ENCODE data around the gene LIN52.

Gene LIN52

DNA sequence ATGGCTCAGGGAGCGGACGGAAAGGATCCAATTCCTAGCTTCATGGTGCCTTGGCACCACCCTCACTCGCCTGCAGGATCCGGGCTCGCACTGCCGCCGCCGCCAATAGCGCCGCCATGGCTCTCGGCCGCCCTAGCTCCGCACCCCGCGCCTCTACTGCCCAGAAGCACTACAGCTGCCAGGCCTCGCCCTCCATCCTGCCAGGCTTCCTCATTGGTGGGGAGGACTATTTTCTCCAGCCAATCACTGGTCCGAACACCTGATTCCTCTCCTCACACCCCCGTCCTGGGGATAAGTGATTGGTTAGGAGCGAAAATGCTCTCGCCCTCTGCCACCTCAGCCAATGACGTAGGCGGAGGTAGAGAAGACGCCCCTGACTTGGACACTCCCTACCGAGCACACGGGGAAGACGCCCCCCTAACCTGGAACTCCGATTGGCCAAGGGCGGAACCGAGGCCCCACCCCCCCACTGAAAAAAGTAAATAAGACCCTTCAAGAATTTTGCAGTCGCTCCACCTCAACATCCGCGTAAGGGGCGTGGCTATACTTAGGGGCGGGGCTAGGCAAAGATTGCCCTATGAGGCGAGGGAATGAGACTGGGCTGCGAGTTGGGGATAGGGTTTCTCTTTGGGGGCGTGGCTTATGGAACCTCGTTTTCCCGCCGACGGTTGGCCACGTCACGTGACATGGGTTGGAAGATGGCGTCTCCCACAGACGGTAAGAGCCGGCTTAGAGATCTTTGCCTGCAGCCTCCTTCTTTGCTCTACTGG is at the start of gene LIN52, which contains the start of gene ALDH6A1:
LIN52 (plus strand) TSS at position 680 of the 770 bp plus-strand sequence; CDS start at position 699, 19 bp downstream.
ALDH6A1 (minus strand) TSS at position 177 of the 770 bp plus-strand sequence; CDS start at position 118, 59 bp downstream.
- DNase-seq (ENCODE audit: low spot score), result peak; percentile 100

GRCh38 chr14:74035556-74035955 is 49.2 kb upstream of the LIN52 start:
- DNase-seq (ENCODE audit: low spot score), result peak; percentile 53

GRCh38 chr14:74038020-74038859 is 46.5 kb upstream of the LIN52 start:
- peak; percentile 71 for DNase-seq (ENCODE audit: low spot score)

DNA sequence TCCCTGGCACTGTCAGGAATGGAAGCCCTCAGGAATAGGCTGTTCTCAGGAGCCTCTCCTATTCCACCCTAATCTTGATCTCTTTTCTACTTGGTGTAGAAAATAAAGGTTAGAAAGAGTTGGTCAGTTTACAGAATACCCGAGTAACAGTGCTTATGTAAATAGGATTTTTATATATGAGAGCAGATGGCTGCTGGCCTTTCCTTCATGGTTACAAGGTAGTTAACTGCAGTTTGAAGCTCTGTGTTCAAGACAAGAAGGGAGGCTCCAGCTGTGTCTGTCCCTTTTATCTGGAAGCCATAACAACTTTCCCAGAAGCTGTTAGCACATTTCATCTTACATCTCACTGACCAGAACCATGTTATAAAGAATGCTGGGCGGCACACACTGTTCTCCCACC is 42.5 kb upstream of the LIN52 start:
- DNase-seq (ENCODE audit: low spot score), result no peak

GRCh38 chr14:74045522-74045921 is 39.2 kb upstream of the LIN52 start:
- no peak for DNase-seq (ENCODE audit: low spot score)

DNA sequence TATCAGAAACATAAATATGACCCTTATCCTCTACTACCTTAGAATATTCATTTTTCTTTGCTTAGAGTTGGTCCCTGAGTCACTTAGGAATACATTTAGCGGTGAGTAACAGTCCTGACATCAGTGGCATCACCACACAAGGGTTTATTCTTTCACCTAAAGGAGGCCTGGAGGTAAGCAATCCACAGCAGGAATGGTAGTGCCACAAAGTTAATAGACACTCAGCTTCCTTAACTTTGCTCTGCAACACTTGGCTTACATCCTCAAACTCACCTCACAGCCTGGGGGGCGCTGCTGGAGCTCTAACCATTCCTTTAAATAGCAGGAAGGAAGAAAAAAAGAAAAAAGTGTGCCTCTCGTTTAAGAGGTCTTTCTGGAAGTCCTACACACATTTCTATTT is 36.5 kb upstream of the LIN52 start:
- peak; percentile 93 for DNase-seq (ENCODE audit: low spot score)

GRCh38 chr14:74049876-74050495 is 34.8 kb upstream of the LIN52 start:
- DNase-seq (ENCODE audit: low spot score), result no peak

- peak; percentile 14 for DNase-seq (ENCODE audit: low spot score)
Measured at GRCh38 chr14:74062809-74063150, 22.0 kb upstream of the LIN52 start.

DNA sequence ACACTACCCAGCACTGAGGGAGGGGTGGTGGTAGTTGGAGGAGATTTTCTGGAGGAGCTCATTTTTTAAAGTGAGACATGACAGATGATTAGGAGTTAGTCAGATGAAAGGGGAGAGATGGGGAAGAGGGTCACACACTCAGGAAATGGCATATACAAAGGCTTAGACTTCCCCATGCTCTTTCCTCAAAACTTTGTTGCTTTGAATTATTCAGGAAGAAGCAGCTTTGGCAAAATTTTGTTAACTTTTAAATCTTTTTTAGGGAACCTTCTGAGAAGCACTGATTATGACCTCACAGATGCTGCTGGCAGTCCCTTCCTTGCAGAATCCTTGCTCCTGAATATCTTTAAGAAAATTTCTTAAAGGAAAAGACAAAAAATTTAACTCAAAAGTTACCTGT is 20.3 kb upstream of the LIN52 start:
- DNase-seq (ENCODE audit: low spot score), result no peak

GRCh38 chr14:74064883-74065282 is 19.9 kb upstream of the LIN52 start:
- DNase-seq (ENCODE audit: low spot score), result no peak

DNA sequence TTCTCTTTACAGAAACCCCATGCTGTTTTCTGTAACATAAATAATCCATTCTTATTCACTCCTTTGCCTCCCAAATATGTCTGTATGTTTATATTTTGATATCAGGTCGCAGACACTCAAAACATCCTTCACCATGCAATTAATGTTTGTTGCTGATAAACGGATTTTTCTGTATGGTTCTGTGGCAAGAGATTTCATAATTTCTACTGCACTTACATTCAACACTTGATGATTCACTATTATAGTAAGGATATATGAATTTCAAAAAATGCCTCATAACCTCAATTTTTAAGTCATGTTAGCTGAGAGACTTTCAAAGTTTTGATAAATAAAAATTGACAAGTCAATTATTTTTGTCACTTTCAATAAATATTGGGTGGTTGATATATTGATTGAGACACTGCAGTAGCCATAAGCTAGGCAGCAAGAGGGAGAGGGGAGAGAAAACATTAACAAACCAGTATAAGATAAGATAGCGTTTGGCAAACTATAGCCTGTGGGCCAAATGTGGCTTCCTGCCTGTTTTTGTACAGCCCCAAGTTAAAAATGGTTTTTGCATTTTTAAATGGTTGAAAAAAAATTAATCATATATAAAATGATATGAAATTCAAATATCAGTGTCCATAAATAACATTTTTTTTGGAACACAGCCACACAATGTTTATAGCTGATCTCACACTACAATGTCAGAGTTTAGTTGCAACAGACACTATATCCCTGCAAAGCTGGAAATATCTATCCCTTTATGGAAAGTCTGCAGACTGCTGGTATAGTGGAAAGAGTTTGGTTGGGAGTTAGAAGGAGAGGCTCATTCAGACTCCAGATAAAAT is 18.8 kb upstream of the LIN52 start:
- DNase-seq (ENCODE audit: low spot score), result no peak

DNA sequence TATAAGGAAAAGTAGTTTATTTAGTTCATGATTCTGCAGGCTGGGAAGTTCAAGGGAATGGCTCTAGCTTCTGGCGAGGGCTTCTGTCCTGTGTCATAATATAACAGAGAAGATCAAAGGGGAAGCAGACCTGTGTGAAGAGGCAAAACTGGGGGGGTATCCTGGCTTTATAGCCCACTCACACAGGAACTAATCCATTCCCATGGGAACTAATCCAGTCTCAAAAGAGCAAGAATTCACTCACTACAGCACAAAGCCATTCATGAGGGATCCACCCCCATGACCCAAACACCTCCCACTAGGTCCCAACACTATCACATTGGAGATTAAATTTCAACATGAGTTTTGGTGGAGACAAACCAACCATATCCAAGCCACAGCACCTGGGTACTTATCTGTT is 7.4 kb upstream of the LIN52 start:
- no peak for DNase-seq (ENCODE audit: low spot score)

DNA sequence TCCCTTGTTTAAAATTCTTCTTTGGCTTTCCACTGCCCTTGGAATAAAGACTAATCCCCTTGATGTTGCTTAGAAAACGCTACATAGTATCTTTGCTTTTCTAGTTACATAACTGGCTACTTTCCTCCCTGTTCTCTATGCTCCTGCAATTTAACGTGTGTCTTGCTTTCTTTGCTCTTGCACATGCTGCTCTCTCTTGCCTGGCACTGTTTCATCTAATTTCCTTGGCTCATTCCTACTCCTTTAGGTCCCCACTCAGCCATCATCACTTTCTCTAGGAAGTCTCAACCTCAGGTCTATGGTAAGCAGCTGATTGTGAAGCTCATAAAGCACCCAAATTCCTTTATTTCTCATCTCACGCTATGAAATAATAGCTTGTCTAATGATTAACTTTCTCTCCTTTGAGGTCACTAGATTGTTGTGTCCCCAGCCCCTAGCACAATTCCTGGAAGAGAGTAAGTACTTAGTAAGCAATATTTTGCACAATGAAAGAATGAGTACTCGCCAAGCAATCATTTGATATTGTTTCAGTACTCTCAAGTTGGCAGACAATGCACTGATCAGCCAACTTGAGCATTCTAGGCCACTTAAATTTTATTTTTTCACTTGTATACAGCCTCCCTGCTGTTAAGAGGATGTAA is 3.8 kb upstream of the LIN52 start:
- DNase-seq (ENCODE audit: low spot score), result peak; percentile 55

DNA sequence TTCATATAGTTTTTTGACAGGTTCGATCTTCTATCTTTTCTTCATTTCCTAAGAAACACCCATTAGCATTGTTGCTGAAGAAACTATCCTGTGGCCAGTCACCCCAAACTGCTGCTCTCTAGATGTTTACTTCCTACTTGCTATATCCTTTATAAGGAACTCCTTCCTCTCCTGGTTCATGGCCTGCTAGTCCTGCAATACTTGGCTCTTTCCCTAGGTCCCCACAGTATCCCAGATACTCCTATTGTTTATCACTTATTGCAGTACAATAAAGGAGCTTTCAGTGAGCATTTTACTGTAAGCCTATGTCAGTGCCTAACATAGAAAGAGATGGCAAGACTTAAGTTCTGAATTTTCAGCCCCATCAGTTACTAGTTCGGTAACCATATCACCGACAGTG is 3.3 kb upstream of the LIN52 start:
- no peak for DNase-seq (ENCODE audit: low spot score)

DNA sequence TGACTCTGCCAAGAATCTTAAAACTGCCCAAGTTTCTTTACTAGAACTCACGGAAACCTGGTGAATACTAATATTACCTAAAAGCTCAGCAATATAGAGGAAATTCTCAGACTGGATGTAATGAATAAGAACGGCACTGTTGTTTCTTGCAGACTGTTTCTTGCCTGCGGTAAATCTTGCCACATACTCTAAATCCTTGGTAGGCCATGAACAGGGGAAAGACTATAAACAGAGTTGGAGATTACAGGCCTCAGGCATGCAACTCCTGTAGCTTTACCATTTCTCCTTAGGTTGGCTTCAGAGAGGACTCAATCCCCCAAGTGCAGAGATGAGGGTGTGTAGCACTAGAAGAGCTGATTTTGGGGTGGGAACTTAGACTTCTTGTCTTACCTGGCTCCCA is 1.6 kb upstream of the LIN52 start:
- no peak for DNase-seq (ENCODE audit: low spot score)

DNA sequence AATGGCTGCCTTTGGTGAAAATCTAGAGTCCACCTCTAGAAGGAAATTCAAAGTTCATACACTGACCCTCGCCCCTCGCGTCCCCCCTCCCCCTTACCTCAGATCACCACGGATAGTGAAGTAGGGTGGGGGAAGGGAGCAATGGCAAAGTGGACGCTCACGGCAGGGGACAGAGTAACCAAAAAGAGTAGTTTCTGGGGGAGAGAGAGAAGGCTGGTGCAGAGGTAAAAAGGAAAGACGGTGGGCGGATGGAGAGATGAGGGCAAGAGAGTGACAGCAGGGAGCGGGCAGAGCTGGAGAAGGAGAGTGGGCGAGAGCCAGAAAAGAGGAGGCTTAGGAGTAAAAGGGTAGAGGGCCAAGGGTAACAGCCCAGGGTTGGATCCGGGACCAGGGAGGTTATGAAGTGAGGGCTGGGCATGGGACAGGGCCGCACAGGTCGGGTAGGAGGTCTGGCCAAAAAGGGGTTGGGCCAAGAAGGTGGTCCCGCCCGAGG is 926 bp upstream of the LIN52 start:
- DNase-seq (ENCODE audit: low spot score), result no peak

GRCh38 chr14:74085047-74085637 is 386 bp downstream of the LIN52 start:
- DNase-seq (ENCODE audit: low spot score), result peak; percentile 67

DNA sequence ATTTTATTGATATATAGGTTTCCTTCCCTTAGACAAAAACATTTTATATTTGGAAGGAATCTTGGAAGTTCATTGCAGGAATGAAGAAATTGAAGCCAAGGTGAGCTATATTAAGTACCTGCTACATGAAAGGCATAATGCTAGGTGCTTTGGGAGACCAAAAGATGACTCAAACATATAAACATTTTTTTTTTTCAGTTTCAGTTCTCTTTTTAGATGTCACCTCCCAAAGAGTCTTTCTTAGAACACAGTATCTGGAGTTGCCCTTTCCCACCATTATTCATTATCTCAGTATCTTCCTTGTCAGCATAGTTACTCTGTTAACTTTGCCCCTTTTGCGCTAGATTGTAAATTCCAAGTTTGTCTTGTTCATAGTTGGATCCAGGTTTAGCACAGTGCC is 1.1 kb downstream of the LIN52 start:
- DNase-seq (ENCODE audit: low spot score), result peak; percentile 10

DNA sequence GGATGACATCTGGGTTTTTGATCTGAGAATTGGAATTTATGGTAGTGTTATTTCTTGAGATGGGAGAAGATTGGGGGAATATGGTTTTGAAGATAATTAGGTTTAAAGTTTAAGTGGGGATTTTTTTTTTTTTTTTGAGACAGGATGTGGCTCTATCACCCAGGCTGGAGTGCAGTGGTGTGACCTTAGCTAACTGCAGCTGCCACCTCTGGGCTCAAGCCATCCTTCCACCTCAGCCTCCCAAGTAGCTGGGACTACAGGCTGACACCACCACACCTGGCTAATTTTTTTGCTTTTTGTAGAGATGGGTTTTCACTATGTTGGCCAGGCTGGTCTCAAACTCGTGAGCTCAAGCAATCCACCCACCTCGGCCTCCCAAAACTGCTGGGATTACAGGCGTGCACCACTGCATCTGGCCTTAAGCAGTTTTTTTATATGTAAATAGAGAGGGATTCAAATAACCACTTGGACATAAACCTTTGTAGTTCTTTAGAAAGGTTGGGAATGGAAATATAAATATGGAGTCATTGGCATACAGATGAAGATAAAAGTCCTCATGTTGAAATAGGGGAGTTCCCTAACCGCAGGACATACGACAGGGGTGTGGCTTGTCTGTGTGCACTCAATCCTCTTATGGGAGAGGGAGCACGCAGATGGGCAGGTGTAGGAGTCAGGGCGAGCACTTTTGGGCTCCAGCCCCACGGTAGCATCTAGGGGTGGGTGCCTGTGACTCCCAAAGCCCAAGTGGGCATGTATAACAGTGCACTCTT is 4.7 kb downstream of the LIN52 start:
- DNase-seq (ENCODE audit: low spot score), result no peak

DNA sequence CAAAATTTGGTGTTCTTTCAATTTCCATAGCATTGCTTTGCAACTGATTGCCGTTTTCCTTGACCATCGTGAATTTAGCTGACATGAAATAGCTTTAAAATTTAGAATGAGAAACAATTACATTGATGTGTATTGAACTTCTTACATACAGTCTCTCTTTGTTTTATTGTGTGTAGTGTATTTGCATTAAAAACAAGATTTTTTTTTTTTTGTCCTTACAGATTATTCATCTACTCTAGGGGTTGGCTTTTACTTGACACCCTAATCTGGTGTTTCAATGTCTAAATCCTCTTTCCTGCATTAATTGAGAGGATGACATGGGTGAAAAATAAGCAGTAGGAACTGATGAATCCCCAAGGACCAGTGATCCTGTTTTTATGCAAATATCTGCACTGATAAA is 20.6 kb downstream of the LIN52 start:
- no peak for DNase-seq (ENCODE audit: low spot score)
